Smooth muscle cell (in vitro differentiated cells): ENCODE measurements around the gene SH3RF2. TPM values are rescaled to one million over a fixed set of nuclear protein-coding genes. Genes with fewer than 3 reads are reported as not detected.

ENCODE experiments used
- DNase-seq: peaks from one replicate; lab custom pipeline; 2025; ENCODE audit not compliant: unreplicated experiment; lab: John Stamatoyannopoulos, UW
- H2AFZ ChIP-seq: fragments of 200-600 bp; sonication (generic); 2 replicates; pipeline ENCODE4 v1.6.0; 2016; ENCODE audit warnings: antibody characterized with exemption, low read depth, mild to moderate bottlenecking
- H3F3A ChIP-seq: fragments of 200-600 bp; sonication (generic); 2 replicates; pipeline ENCODE4 v1.6.0; 2017; ENCODE audit warnings: antibody characterized with exemption, low read depth
- H3K27ac ChIP-seq: fragments of 200-600 bp; sonication (generic); 2 replicates; pipeline ENCODE4 v1.5.1; 2016; ENCODE audit warnings: low read depth, mild to moderate bottlenecking
- H3K27me3 ChIP-seq: fragments of 200-600 bp; sonication (generic); 2 replicates; pipeline ENCODE4 v1.6.1; 2016; ENCODE audit warnings: low read depth, mild to moderate bottlenecking
- H3K36me3 ChIP-seq: fragments of 200-600 bp; sonication (generic); 2 replicates; pipeline ENCODE4 v1.5.1; 2016; ENCODE audit warnings: low read depth
- H3K4me1 ChIP-seq: fragments of 200-600 bp; sonication (generic); 2 replicates; pipeline ENCODE4 v1.5.1; 2016; ENCODE audit warnings: low read depth
- H3K4me2 ChIP-seq: fragments of 200-600 bp; sonication (generic); 2 replicates; pipeline ENCODE4 v1.6.0; 2016; ENCODE audit warnings: mild to moderate bottlenecking
- H3K4me3 ChIP-seq: fragments of 200-600 bp; sonication (generic); 2 replicates; pipeline ENCODE4 v1.5.1; 2016; ENCODE audit warnings: mild to moderate bottlenecking
- H3K79me2 ChIP-seq: fragments of 200-600 bp; sonication (generic); 2 replicates; pipeline ENCODE4 v1.6.0; 2016; ENCODE audit warnings: low read depth, mild to moderate bottlenecking
- H3K9ac ChIP-seq: fragments of 200-600 bp; sonication (generic); 2 replicates; pipeline ENCODE4 v1.6.0; 2016; ENCODE audit warnings: low read depth
- H3K9me3 ChIP-seq: fragments of 200-600 bp; sonication (generic); replicated peaks from 2 replicates; pipeline ENCODE4 v1.5.1; 2016; ENCODE audit warnings: low read depth
- H4K20me1 ChIP-seq: fragments of 200-600 bp; sonication (generic); 2 replicates; pipeline ENCODE4 v1.6.0; 2016; ENCODE audit warnings: low read depth
- WGBS: methylation state at CpG from one replicate; pipeline ENCODE4 v1.1.7; 2016; ENCODE audit warnings: low lambda C conversion rate; 5-methylcytosine and 5-hydroxymethylcytosine counted together
- polyA plus RNA-seq: library from polyadenylated mRNA; unstranded; fragments of >200 nt; fragmentation: Nextera tagmentation; extraction: Ambion mirVana; gene quantifications from 2 replicates; pipeline ENCODE4 v1.2.1, GENCODE V29; 2016
- total RNA-seq: library from RNA; depleted of rRNA; stranded (reverse); fragments of >200 nt; gene quantifications from 2 replicates; pipeline ENCODE4 v1.2.3, GENCODE V29; 2014
- TF ChIP-seq, protein P1 (sequence below): fragments of 200-600 bp; sonication (generic); IDR thresholded peaks from 2 replicates; pipeline ENCODE4 v1.5.1; 2017; ENCODE audit warnings: borderline replicate concordance, mild to moderate bottlenecking, antibody characterized with exemption; ENCODE audit not compliant: insufficient read depth, poor library complexity, severe bottlenecking

SH3RF2 gene
- total and polyA plus RNA-seq, 2 experiments from 2014 or later, result 1.0 to 2.0 TPM

DNA sequence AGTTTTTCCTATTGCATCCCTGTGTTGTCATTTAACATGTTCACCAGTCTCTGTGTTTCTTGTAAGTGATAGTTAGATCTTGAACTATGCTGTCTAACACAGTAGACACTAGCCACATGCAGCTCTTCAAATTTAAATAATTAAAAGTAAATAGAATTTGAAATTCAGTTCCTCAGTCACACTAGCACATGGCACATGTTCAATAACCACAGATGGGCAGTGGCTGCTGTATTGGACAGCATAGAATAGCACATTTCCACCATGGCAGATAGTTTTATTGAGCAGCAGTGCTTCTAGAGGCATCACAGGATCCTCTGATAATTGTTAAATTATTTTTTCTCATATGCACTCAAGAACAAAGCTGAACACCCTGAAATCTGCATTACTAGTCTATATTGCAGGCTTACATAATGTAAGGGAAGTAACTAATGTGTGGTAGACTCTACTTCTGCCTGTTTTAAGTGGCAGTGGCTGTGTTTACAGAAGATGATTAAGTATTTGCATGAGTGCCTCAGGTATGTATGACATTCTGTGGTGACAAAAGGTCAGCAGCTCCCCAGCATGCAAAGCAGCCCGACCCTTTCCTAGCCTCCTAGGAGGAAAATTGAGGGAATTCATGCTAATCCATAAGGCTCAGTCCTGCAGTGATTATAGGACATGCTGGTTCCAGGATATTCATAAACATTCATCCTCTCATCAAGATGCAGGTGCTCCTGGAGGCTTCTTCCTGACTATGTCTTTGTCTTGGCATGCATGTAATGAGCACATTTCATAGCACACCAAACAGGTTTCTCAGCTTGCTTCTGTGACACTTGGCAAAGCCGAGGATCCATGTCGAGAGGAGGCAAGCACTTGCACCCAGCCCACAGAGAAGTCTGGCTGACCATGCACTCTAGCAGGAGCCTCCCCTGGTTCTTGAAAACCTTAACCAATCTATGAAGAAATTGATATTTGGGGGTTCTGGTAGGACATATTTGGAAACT lies 45.5 kb downstream of the SH3RF2 start:
- Histone ChIP-seq H3K27me3 (peaks cover 22% of the 10 kb centered on the region), H3K4me3 (no peak overlapping the region), H3K4me2 (peak overlapping the region; percentile 4), H3K36me3 (no peaks in the 10 kb centered on the region), H3K27ac (no peak overlapping the region), H3K79me2 (no peaks in the 10 kb centered on the region), H4K20me1 (no peaks in the 10 kb centered on the region), H3K4me1 (peaks cover 3% of the 10 kb centered on the region), H3F3A (peaks cover under 1% of the 10 kb centered on the region), H3K9me3 (no peaks in the 10 kb centered on the region), H3K9ac (no peak overlapping the region), H2AFZ (no peak overlapping the region)
- DNase-seq, result no peak
- 55% methylated on average over 3 of the region's 3 CpGs for WGBS
- TF ChIP-seq, protein P1, sequence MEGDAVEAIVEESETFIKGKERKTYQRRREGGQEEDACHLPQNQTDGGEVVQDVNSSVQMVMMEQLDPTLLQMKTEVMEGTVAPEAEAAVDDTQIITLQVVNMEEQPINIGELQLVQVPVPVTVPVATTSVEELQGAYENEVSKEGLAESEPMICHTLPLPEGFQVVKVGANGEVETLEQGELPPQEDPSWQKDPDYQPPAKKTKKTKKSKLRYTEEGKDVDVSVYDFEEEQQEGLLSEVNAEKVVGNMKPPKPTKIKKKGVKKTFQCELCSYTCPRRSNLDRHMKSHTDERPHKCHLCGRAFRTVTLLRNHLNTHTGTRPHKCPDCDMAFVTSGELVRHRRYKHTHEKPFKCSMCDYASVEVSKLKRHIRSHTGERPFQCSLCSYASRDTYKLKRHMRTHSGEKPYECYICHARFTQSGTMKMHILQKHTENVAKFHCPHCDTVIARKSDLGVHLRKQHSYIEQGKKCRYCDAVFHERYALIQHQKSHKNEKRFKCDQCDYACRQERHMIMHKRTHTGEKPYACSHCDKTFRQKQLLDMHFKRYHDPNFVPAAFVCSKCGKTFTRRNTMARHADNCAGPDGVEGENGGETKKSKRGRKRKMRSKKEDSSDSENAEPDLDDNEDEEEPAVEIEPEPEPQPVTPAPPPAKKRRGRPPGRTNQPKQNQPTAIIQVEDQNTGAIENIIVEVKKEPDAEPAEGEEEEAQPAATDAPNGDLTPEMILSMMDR, result no peak

DNA sequence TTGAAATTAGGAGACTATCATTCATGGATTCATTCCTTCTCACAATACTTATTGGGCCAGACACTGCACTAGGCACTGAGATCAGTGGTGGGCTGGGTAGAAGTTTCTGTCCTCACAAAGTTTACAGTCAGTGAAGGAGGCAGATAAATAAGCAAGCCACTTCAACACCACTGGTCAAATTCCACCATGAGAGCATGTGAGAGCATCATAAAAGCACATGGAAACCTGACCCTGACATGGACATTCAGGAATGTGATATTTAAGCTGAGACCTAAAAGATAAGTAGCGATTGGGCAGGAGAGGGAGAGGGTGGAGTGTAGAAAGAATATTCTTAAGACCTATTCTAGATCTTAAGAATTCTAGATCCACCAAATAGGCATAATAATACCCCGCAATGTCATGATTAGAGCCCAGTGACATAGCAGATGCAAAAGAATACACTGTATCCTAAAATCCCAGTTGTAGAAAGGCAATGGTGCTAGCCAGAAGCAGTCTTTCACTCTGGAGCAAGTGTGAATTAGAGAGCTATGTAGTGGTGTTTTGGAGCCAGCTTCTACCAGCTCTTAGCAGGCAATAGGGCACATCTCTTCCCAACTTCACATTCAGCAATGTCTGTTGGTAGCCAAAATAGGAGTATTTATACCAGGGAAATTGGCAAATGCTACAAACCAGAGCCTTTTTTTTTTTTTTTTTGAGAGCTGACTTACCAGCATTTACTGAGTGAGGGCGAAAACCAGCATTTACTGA lies 46.4 kb downstream of the SH3RF2 start:
- no peaks in the 10 kb centered on the region for H4K20me1 ChIP-seq
- WGBS, result 92% methylated on average over 3 of the region's 3 CpGs
- peaks cover 28% of the 10 kb centered on the region for H3K27me3 ChIP-seq
- DNase-seq, result no peak
- no peak overlapping the region for H3K4me3 ChIP-seq
- no peak overlapping the region for H3K9ac ChIP-seq
- H3K4me1 ChIP-seq, result peaks cover 3% of the 10 kb centered on the region
- H3K27ac ChIP-seq, result no peak overlapping the region
- no peak overlapping the region for H2AFZ ChIP-seq
- H3K79me2 ChIP-seq, result no peaks in the 10 kb centered on the region
- H3K4me2 ChIP-seq, result no peak overlapping the region
- H3K9me3 ChIP-seq, result no peaks in the 10 kb centered on the region
- no peaks in the 10 kb centered on the region for H3K36me3 ChIP-seq
- no peaks in the 10 kb centered on the region for H3F3A ChIP-seq
- TF ChIP-seq, protein P1, result no peak

DNA sequence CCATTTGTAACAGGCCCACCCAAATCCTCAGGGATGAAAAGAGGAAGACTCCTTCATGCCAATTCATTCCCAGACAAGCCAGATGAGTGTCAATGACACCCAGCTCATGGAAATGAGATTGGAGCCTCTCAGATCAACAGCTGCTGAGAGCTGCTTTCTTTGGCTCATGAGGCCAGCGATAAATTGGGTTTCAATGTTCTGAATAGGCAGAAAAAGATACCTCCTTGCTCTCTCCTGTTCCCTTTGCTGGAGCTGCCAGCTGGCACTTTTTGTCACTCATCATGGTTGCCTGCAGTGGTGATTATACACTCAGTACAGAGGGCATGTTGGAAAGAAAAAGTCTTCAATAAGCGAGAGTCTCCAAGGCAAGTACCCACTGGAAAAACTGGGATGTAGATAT lies 47.1 kb downstream of the SH3RF2 start:
- no peak overlapping the region for H3K27ac ChIP-seq
- H3K36me3 ChIP-seq, result no peaks in the 10 kb centered on the region
- peaks cover 3% of the 10 kb centered on the region for H3K4me1 ChIP-seq
- no peak for DNase-seq
- no peaks in the 10 kb centered on the region for H3K79me2 ChIP-seq
- no peaks in the 10 kb centered on the region for H3F3A ChIP-seq
- H3K27me3 ChIP-seq, result peaks cover 34% of the 10 kb centered on the region
- TF ChIP-seq, protein P1, result no peak
- no peak overlapping the region for H3K4me3 ChIP-seq
- no peaks in the 10 kb centered on the region for H3K9me3 ChIP-seq
- no peaks in the 10 kb centered on the region for H4K20me1 ChIP-seq
- WGBS, result 88% methylated on average over 2 of the region's 2 CpGs
- H2AFZ ChIP-seq, result no peak overlapping the region
- H3K9ac ChIP-seq, result no peak overlapping the region
- H3K4me2 ChIP-seq, result no peak overlapping the region
